SK-N-SH (cell line): Measurements from ENCODE around the gene RALBP1.

Experiments
- CHD2 ChIP-seq: fragments of 150-350 bp; IDR thresholded peaks from 2 replicates; pipeline ENCODE4 v1.6.1; 2018; ENCODE audit warnings: low read length; ENCODE audit not compliant: partially characterized antibody
- CTCF ChIP-seq: fragments of 200-600 bp; sonication (generic); IDR thresholded peaks from 2 replicates; pipeline ENCODE4 v1.6.1; 2017; ENCODE audit warnings: antibody characterized with exemption, mild to moderate bottlenecking, moderate library complexity
- ELF1 ChIP-seq: IDR thresholded peaks from 2 replicates; pipeline ENCODE4 v1.4.0; 2012
- EZH2phosphoT487 ChIP-seq: fragments of 200-600 bp; sonication (generic); IDR thresholded peaks from 2 replicates; pipeline ENCODE4 v1.6.1; 2017; ENCODE audit warnings: low read depth, mixed run types, mild to moderate bottlenecking, antibody characterized with exemption, moderate library complexity, borderline replicate concordance
- GABPA ChIP-seq: IDR thresholded peaks from 2 replicates; pipeline ENCODE4 v1.4.0; 2012; ENCODE audit warnings: low read depth, mild to moderate bottlenecking
- POLR2AphosphoS5 ChIP-seq: IDR thresholded peaks from 2 replicates; pipeline ENCODE4 v1.6.1; 2012; ENCODE audit warnings: low read depth, low read length
- REST ChIP-seq: IDR thresholded peaks from 2 replicates; pipeline ENCODE4 v1.6.1; 2012; ENCODE audit warnings: mild to moderate bottlenecking, low read depth, low read length, moderate library complexity
- SIN3A ChIP-seq: IDR thresholded peaks from 2 replicates; pipeline ENCODE4 v1.6.1; 2012; ENCODE audit warnings: low read depth, mild to moderate bottlenecking, low read length, moderate library complexity, borderline replicate concordance
- TAF1 ChIP-seq: IDR thresholded peaks from 2 replicates; pipeline ENCODE4 v1.6.1; 2012; ENCODE audit warnings: low read depth, mild to moderate bottlenecking, low read length, moderate library complexity, borderline replicate concordance
- TEAD4 ChIP-seq: IDR thresholded peaks from 2 replicates; pipeline ENCODE4 v1.4.0; 2012; ENCODE audit warnings: mild to moderate bottlenecking, borderline replicate concordance; ENCODE audit not compliant: insufficient read depth
- ZBTB33 ChIP-seq: IDR thresholded peaks from 2 replicates; pipeline ENCODE4 v1.4.0; 2012; ENCODE audit warnings: low read depth, borderline replicate concordance

GRCh38 chr18:9586814-9587213 lies 111.5 kb downstream of the RALBP1 start:
- no peak for TF ChIP-seq TAF1
- no peak for TF ChIP-seq CHD2
- TF ChIP-seq ELF1: no peak
- TF ChIP-seq CTCF: no peak
- TF ChIP-seq GABPA: no peak
- TF ChIP-seq TEAD4: no peak
- no peak for TF ChIP-seq EZH2phosphoT487
- no peak for TF ChIP-seq REST
- TF ChIP-seq POLR2AphosphoS5: no peak
- TF ChIP-seq ZBTB33: no peak
- TF ChIP-seq SIN3A: no peak
